A549 (cell line): ENCODE data around the gene ADARB1. TPM values are rescaled to one million over a fixed set of nuclear protein-coding genes. Genes with fewer than 3 reads are reported as not detected.

Experiments used
- ATAC-seq, 2 experiments: fragments of 200-7000 bp in 1 of 2; fragments of >200 bp in 1 of 2; cut with Nextera tagmentation in 1 of 2; cut with Tn5 transposase in 1 of 2; 3 replicates each; pipeline versions ENCODE4 v1.8.0 to v1.9.1; 2018 to 2020; ENCODE audit warnings: mild to moderate bottlenecking in 1 of 2, moderate library complexity in 1 of 2
- CTCF ChIA-PET: fragments of 300-600 bp; sonication (Branson Sonifier 250); formaldehyde crosslinking; extraction: SDS; loops from one replicate; lab custom pipeline; 2021; ENCODE audit warnings: antibody characterized with exemption, inconsistent platforms; lab: Yijun Ruan, JAX
- POLR2A ChIA-PET: fragments of 350-600 bp; formaldehyde crosslinking; extraction: SDS; loops from one replicate; lab custom pipeline; 2021; ENCODE audit warnings: antibody characterized with exemption, inconsistent platforms; lab: Yijun Ruan, JAX
- DNase-seq, 2 experiments: peaks; one replicate each; pipeline versions ENCODE4 v3.0.0 to v3.0.0-alpha.2; 2011 to 2016; ENCODE audit warnings: low read depth in 1 of 2, low spot score in 1 of 2
- FAIRE-seq: peaks from 2 replicates; lab custom pipeline; 2011; peaks lifted over from hg19 to GRCh38; lab: Jason Lieb, UNC
- H3K27ac ChIP-seq, 2 experiments: fragments of >200 bp; sonication (Bioruptor Twin); formaldehyde crosslinking; 3 replicates each; pipeline ENCODE4 v1.5.1; 2016 to 2017
- H3K4me1 ChIP-seq: fragments of >200 bp; sonication (Bioruptor Twin); formaldehyde crosslinking; 3 replicates; pipeline ENCODE4 v1.6.1; 2016
- H3K4me2 ChIP-seq: fragments of >200 bp; sonication (Bioruptor Twin); formaldehyde crosslinking; 3 replicates; pipeline ENCODE4 v1.6.1; 2016
- H3K4me3 ChIP-seq: fragments of >200 bp; sonication (Bioruptor Twin); formaldehyde crosslinking; 3 replicates; pipeline ENCODE4 v1.5.1; 2016
- H3K9me3 ChIP-seq: fragments of >200 bp; sonication (Bioruptor Twin); formaldehyde crosslinking; 3 replicates; pipeline ENCODE4 v1.6.1; 2016
- BHLHE40 ChIP-seq: IDR thresholded peaks from 2 replicates; pipeline ENCODE4 v1.6.1; 2012; ENCODE audit warnings: low read depth, low read length, inconsistent platforms
- CBX2 ChIP-seq: fragments of 200-600 bp; sonication (generic); IDR thresholded peaks from 2 replicates; pipeline ENCODE4 v1.6.1; 2016; ENCODE audit warnings: low read depth, mild to moderate bottlenecking, borderline replicate concordance
- CEBPB ChIP-seq, 2 experiments: fragments of >200 bp in 1 of 2; sonication (Bioruptor Twin) in 1 of 2; formaldehyde crosslinking in 1 of 2; IDR thresholded peaks; 2 replicates each; pipeline ENCODE4 v1.6.1; 2012 to 2016
- CHD2 ChIP-seq: fragments of 150-350 bp; IDR thresholded peaks from 2 replicates; pipeline ENCODE4 v1.6.1; 2014; ENCODE audit warnings: low read length; ENCODE audit not compliant: partially characterized antibody
- ELK1 ChIP-seq: fragments of 150-350 bp; IDR thresholded peaks from 2 replicates; pipeline ENCODE4 v1.6.1; 2014; ENCODE audit warnings: low read depth, mild to moderate bottlenecking, low read length
- GATA3 ChIP-seq: IDR thresholded peaks from 2 replicates; pipeline ENCODE4 v1.6.1; 2012; ENCODE audit warnings: borderline replicate concordance
- HEYL ChIP-seq: fragments of 250-450 bp; sonication (Bioruptor Pico); IDR thresholded peaks from 2 replicates; pipeline ENCODE4 v1.8.0; 2021; ENCODE audit warnings: mild to moderate bottlenecking, moderate library complexity
- HMGXB4 ChIP-seq: fragments of 250-450 bp; sonication (Bioruptor Pico); IDR thresholded peaks from 2 replicates; pipeline ENCODE4 v1.5.0; 2021; ENCODE audit warnings: mild to moderate bottlenecking, moderate library complexity, borderline replicate concordance
- HOXA7 ChIP-seq: fragments of 250-450 bp; sonication (Bioruptor Pico); IDR thresholded peaks from 2 replicates; pipeline ENCODE4 v1.5.0; 2020; ENCODE audit warnings: mild to moderate bottlenecking, moderate library complexity
- JUN ChIP-seq, 2 experiments: fragments of >200 bp; sonication (Bioruptor Twin); formaldehyde crosslinking; IDR thresholded peaks; 2 replicates in 1 of 2; 3 replicates in 1 of 2; pipeline ENCODE4 v1.6.1; 2016 to 2017
- KDM1A ChIP-seq: fragments of 200-600 bp; sonication (generic); IDR thresholded peaks from 2 replicates; pipeline ENCODE4 v1.6.1; 2016; ENCODE audit warnings: low read depth, mild to moderate bottlenecking
- MAFK ChIP-seq: fragments of 450-650 bp; IDR thresholded peaks from 2 replicates; pipeline ENCODE4 v1.6.1; 2014; ENCODE audit not compliant: partially characterized antibody
- MYC ChIP-seq: IDR thresholded peaks from 2 replicates; pipeline ENCODE4 v1.6.1; 2012; ENCODE audit warnings: mild to moderate bottlenecking, inconsistent platforms, low read length, improper control_type of control experiment, borderline replicate concordance
- NR3C1 ChIP-seq: fragments of >200 bp; sonication (Bioruptor Twin); formaldehyde crosslinking; IDR thresholded peaks from 3 replicates; pipeline ENCODE4 v1.6.1; 2017
- PBX3 ChIP-seq: IDR thresholded peaks from 2 replicates; pipeline ENCODE4 v1.6.1; 2012
- POLR2A ChIP-seq: IDR thresholded peaks from 2 replicates; pipeline ENCODE4 v1.6.1; 2012; ENCODE audit warnings: mild to moderate bottlenecking, low read length
- POLR2AphosphoS2 ChIP-seq: conservative IDR thresholded peaks from 2 replicates; pipeline ENCODE4 v1.6.1; 2012; ENCODE audit warnings: low read length, improper control_type of control experiment, inconsistent platforms
- RCOR1 ChIP-seq: fragments of 150-350 bp; IDR thresholded peaks from 2 replicates; pipeline ENCODE4 v1.6.1; 2014; ENCODE audit warnings: antibody characterized with exemption, low read length, low read depth
- RFX5 ChIP-seq: fragments of 450-650 bp; IDR thresholded peaks from 2 replicates; pipeline ENCODE4 v1.7.1; 2014; ENCODE audit warnings: antibody characterized with exemption, mild to moderate bottlenecking, moderate library complexity
- TP53 ChIP-seq: fragments of 250-450 bp; sonication (Bioruptor Pico); IDR thresholded peaks from 2 replicates; pipeline ENCODE4 v1.5.0; 2021; ENCODE audit warnings: mild to moderate bottlenecking, moderate library complexity
- USF2 ChIP-seq: fragments of 450-650 bp; IDR thresholded peaks from 2 replicates; pipeline ENCODE4 v1.6.1; 2014; ENCODE audit warnings: antibody characterized with exemption
- WGBS: methylation state at CpG from one replicate; pipeline ENCODE4 v1.1.6; 2017; ENCODE audit errors: missing lambda C conversion rate; 5-methylcytosine and 5-hydroxymethylcytosine counted together
- polyA plus RNA-seq, 4 experiments: library from polyadenylated mRNA; depleted of rRNA in 3 of 4; stranded (reverse); fragments of >200 nt; fragmentation: RNase III in 1 of 4; extraction: RNeasy Plus Mini Kit Qiagen cat#74134 plus additional on column Dnase treatment in 1 of 4; gene quantifications; 2 replicates in 3 of 4; 3 replicates in 1 of 4; pipeline ENCODE4 v1.2.3, GENCODE V29; 2011 to 2017

ADARB1 gene
- polyA plus RNA-seq, 2 of the 4 experiments (the other 2 are of a cell fraction) = 3.2 to 5.7 TPM

- TF ChIP-seq HMGXB4 = no peak
- TF ChIP-seq POLR2A = peak; percentile 65
- no peak for TF ChIP-seq CHD2
- TF ChIP-seq POLR2AphosphoS2 = no peak
- TF ChIP-seq GATA3 = no peak
- 0 out of 2 replicates have a peak, but pooled peaks have one; percentile 26 for TF ChIP-seq TP53 (CRISPR knock-in tag)
- peak; percentile 77; the same call in 1 of the 2 replicates for TF ChIP-seq HOXA7 (CRISPR knock-in tag)
- TF ChIP-seq HEYL (CRISPR knock-in tag) = no peak
- TF ChIP-seq MYC = no peak
- no peak for TF ChIP-seq CBX2
- peak; percentile 71; the same call in 1 of the 2 replicates for TF ChIP-seq PBX3
- TF ChIP-seq, all 56 proteins: peak for 7
Measured at GRCh38 chr21:45074048-45074817, at the start of gene ADARB1 (continued).

- Histone ChIP-seq H3K9me3 (no peaks in the 10 kb centered on the region), H3K4me1 (no peaks in the 10 kb centered on the region), H3K4me2 (no peak overlapping the region), H3K4me3 (no peak overlapping the region), H3K27ac (no peak overlapping the region)
- WGBS = 87% methylated on average over 4 of the region's 22 CpGs
- POLR2A ChIA-PET = no interaction called here
- CTCF ChIA-PET = interaction anchor here (0.9 to 1.4 kb wide), 2 partner anchors 10 to 14 kb away, joined by 3 read pairs; no protein-coding TSS in a partner anchor
- FAIRE-seq (no peak), DNase-seq (no peak), ATAC-seq (no peak)
- TF ChIP-seq USF2 (no peak), RFX5 (no peak), JUN (IDR thresholded peaks at IDR 0.05) (no peak), BHLHE40 (no peak), ELK1 (no peak), POLR2AphosphoS2 (no peak), TP53 (CRISPR knock-in tag) (no peak), MAFK (no peak), KDM1A (no peak), CEBPB (IDR thresholded peaks at IDR 0.05) (no peak), POLR2A (no peak), NR3C1 (no peak), RCOR1 (no peak)
Measured at GRCh38 chr21:45026066-45026745, 48.2 kb upstream of the ADARB1 start.
